Activated B cell treated with CpG ODN at 0.5 μM for 24 hours (primary cell): Measurements from ENCODE around the gene PIK3CA. TPM values are rescaled to one million over a fixed set of nuclear protein-coding genes. Genes with fewer than 3 reads are reported as not detected.

Experiments used
- ATAC-seq: fragments of 200-7000 bp; cut with Tn5 transposase; one replicate; pipeline ENCODE4 v1.10.0; 2021; ENCODE audit warnings: low read depth, mild to moderate bottlenecking, moderate library complexity
- CTCF ChIA-PET: fragments of 350-600 bp; sonication (Branson Sonifier 250); formaldehyde crosslinking; loops from one replicate; lab custom pipeline; 2021; ENCODE audit warnings: antibody characterized with exemption; lab: Charles Lee
- POLR2A ChIA-PET: fragments of 350-600 bp; sonication (Branson Sonifier 250); formaldehyde crosslinking; loops from one replicate; lab custom pipeline; 2021; ENCODE audit warnings: antibody characterized with exemption; lab: Charles Lee
- DNase-seq: peaks from one replicate; pipeline ENCODE4 v3.0.0; 2022
- H3K27ac Mint-ChIP-seq: one replicate; pipeline ENCODE4 v1.8.0; 2020; ENCODE audit warnings: mixed read lengths
- H3K27me3 Mint-ChIP-seq: one replicate; pipeline ENCODE4 v1.8.0; 2021; ENCODE audit warnings: mixed read lengths
- H3K36me3 Mint-ChIP-seq: one replicate; pipeline ENCODE4 v1.8.0; 2021; ENCODE audit warnings: low read depth, mixed read lengths
- H3K4me1 Mint-ChIP-seq: one replicate; pipeline ENCODE4 v1.8.0; 2021; ENCODE audit warnings: mixed read lengths
- H3K4me3 Mint-ChIP-seq: one replicate; pipeline ENCODE4 v1.8.0; 2020; ENCODE audit warnings: mild to moderate bottlenecking, mixed read lengths
- H3K9me3 Mint-ChIP-seq: one replicate; pipeline ENCODE4 v1.8.0; 2020; ENCODE audit warnings: mixed read lengths
- CTCF ChIP-seq: fragments of 200-600 bp; IDR thresholded peaks from one replicate; pipeline ENCODE4 v1.8.0; 2022; ENCODE audit warnings: antibody characterized with exemption, mild to moderate bottlenecking
- intact Hi-C: fragments of 100-400 bp; cut with micrococcal nuclease; formaldehyde crosslinking; loops from one replicate; pipeline ENCODE4 v1.15.1; 2024
- total RNA-seq: library from RNA; stranded (reverse); gene quantifications from 2 replicates; pipeline ENCODE4 v1.2.3, GENCODE V29; 2022

The PIK3CA gene
- total RNA-seq, 1 donor from 2014 or later, result 40.5 TPM

- no peak for TF ChIP-seq CTCF
- Mint-ChIP-seq H3K27ac (no peak overlapping the region), H3K36me3 (no peaks in the 10 kb centered on the region), H3K9me3 (peaks cover 2% of the 10 kb centered on the region), H3K4me1 (peaks cover 10% of the 10 kb centered on the region), H3K27me3 (no peaks in the 10 kb centered on the region), H3K4me3 (no peak overlapping the region)
- intact Hi-C loops, result no loop called here
- ChIA-PET POLR2A (no interaction called here), CTCF (no interaction called here)
- DNase-seq (no peak), ATAC-seq (no peak)
Observed at GRCh38 chr3:179133575-179133974, 14.6 kb upstream of the PIK3CA start.

- no peaks in the 10 kb centered on the region for H3K36me3 Mint-ChIP-seq
- peaks cover 10% of the 10 kb centered on the region for H3K4me1 Mint-ChIP-seq
- H3K9me3 Mint-ChIP-seq, result no peaks in the 10 kb centered on the region
- ATAC-seq, result no peak
- H3K27me3 Mint-ChIP-seq, result no peaks in the 10 kb centered on the region
- ChIA-PET CTCF (no interaction called here), POLR2A (no interaction called here)
- no peak overlapping the region for H3K4me3 Mint-ChIP-seq
- intact Hi-C loops, result no loop called here
- no peak for TF ChIP-seq CTCF
- no peak overlapping the region for H3K27ac Mint-ChIP-seq
- no peak for DNase-seq
Observed at GRCh38 chr3:179136195-179136594, 12.0 kb upstream of the PIK3CA start.

- intact Hi-C loops, result no loop called here
- Mint-ChIP-seq H3K9me3 (no peaks in the 10 kb centered on the region), H3K36me3 (no peaks in the 10 kb centered on the region), H3K27ac (no peak overlapping the region), H3K4me3 (no peak overlapping the region), H3K4me1 (peaks cover 3% of the 10 kb centered on the region), H3K27me3 (peaks cover 6% of the 10 kb centered on the region)
- ChIA-PET POLR2A (interaction anchor here (0.6 to 0.8 kb wide), 2 partner anchors 36 to 490 kb away, joined by 3 to 4 read pairs; no protein-coding TSS in a partner anchor), CTCF (no interaction called here)
- ATAC-seq (no peak), DNase-seq (no peak)
- TF ChIP-seq CTCF, result no peak
Observed at GRCh38 chr3:179141890-179142289, 6.3 kb upstream of the PIK3CA start.

- no peak for TF ChIP-seq CTCF
- H3K27ac Mint-ChIP-seq, result no peak overlapping the region
- H3K9me3 Mint-ChIP-seq, result no peaks in the 10 kb centered on the region
- peak; percentile 13 for ATAC-seq
- peaks cover 29% of the 10 kb centered on the region for H3K4me1 Mint-ChIP-seq
- CTCF ChIA-PET, result interaction anchor here (0.7 to 2.3 kb wide), 9 partner anchors 19 to 175 kb away, joined by 3 to 12 read pairs (median 3); no protein-coding TSS in a partner anchor
- peaks cover 8% of the 10 kb centered on the region for H3K36me3 Mint-ChIP-seq
- POLR2A ChIA-PET, result interaction anchor here (0.6 to 4.0 kb wide), 16 partner anchors 14 to 179 kb away, joined by 3 to 58 read pairs (median 8); partner anchors contain the start of genes ZMAT3 and ZNF639
- no peak overlapping the region for H3K4me3 Mint-ChIP-seq
- DNase-seq, result no peak
- peaks cover 2% of the 10 kb centered on the region for H3K27me3 Mint-ChIP-seq
- intact Hi-C loops, result loop anchor here (1.0 to 5.0 kb wide), 15 partner anchors 34 to 1795 kb away; partner anchors contain the start of genes ACTL6A, GNB4, MFN1 and ZMAT3
Observed at GRCh38 chr3:179146911-179147513, 1.1 kb upstream of the PIK3CA start.

- H3K4me1 Mint-ChIP-seq, result peaks cover 34% of the 10 kb centered on the region
- peaks cover 8% of the 10 kb centered on the region for H3K36me3 Mint-ChIP-seq
- POLR2A ChIA-PET, result interaction anchor here (0.6 to 4.0 kb wide), 43 partner anchors 14 to 1824 kb away, joined by 3 to 58 read pairs (median 5); partner anchors contain the start of genes GNB4, MFN1, ZMAT3 and ZNF639
- H3K9me3 Mint-ChIP-seq, result no peaks in the 10 kb centered on the region
- no peak overlapping the region for H3K4me3 Mint-ChIP-seq
- peaks cover under 1% of the 10 kb centered on the region for H3K27me3 Mint-ChIP-seq
- no peak for DNase-seq
- H3K27ac Mint-ChIP-seq, result no peak overlapping the region
- ATAC-seq, result peak; percentile 29
- intact Hi-C loops, result loop anchor here (1.0 to 5.0 kb wide), 15 partner anchors 34 to 1795 kb away; partner anchors contain the start of genes ACTL6A, GNB4, MFN1 and ZMAT3
- no peak for TF ChIP-seq CTCF
- CTCF ChIA-PET, result interaction anchor here (0.7 to 2.3 kb wide), 8 partner anchors 19 to 174 kb away, joined by 3 to 12 read pairs (median 3); no protein-coding TSS in a partner anchor
Observed at GRCh38 chr3:179147514-179147872, 664 bp upstream of the PIK3CA start.
